ENCODE results near the gene RHOD.

Gene RHOD

GRCh38 chr11:67062526-67063373 lies 6.1 kb downstream of the RHOD start:
- no peak for TF ChIP-seq CTCF (IDR thresholded peaks at IDR 0.05; ENCODE audit: low read depth, low read length)
- no peak overlapping the region for H3K4me3 ChIP-seq (ENCODE audit: low read depth, low read length)

- no peak overlapping the region for H3K4me3 ChIP-seq (ENCODE audit: low read depth, low read length)
- TF ChIP-seq CTCF (IDR thresholded peaks at IDR 0.05; ENCODE audit: low read depth, low read length), result no peak
Observed at GRCh38 chr11:67066333-67066709, 9.7 kb downstream of the RHOD start.

- no peak overlapping the region for H3K4me3 ChIP-seq (ENCODE audit: low read depth, low read length)
- TF ChIP-seq CTCF (IDR thresholded peaks at IDR 0.05; ENCODE audit: low read depth, low read length), result peak; percentile 80
Observed at GRCh38 chr11:67071420-67072284, 15.0 kb downstream of the RHOD start.

GRCh38 chr11:67072295-67072694 lies 15.6 kb downstream of the RHOD start:
- no peak overlapping the region for H3K4me3 ChIP-seq (ENCODE audit: low read depth, low read length)
- no peak for TF ChIP-seq CTCF (IDR thresholded peaks at IDR 0.05; ENCODE audit: low read depth, low read length)

- TF ChIP-seq CTCF (IDR thresholded peaks at IDR 0.05; ENCODE audit: low read depth, low read length), result no peak
- H3K4me3 ChIP-seq (ENCODE audit: low read depth, low read length), result no peak overlapping the region
Observed at GRCh38 chr11:67073908-67074307, 17.3 kb downstream of the RHOD start.

- H3K4me3 ChIP-seq (ENCODE audit: low read depth, low read length), result no peak overlapping the region
- TF ChIP-seq CTCF (IDR thresholded peaks at IDR 0.05; ENCODE audit: low read depth, low read length), result no peak
Observed at GRCh38 chr11:67076202-67076601, 19.6 kb downstream of the RHOD start.

Data from WI38 (cell line).